Measurements from ENCODE around the gene GABRB1.

The GABRB1 gene

DNA sequence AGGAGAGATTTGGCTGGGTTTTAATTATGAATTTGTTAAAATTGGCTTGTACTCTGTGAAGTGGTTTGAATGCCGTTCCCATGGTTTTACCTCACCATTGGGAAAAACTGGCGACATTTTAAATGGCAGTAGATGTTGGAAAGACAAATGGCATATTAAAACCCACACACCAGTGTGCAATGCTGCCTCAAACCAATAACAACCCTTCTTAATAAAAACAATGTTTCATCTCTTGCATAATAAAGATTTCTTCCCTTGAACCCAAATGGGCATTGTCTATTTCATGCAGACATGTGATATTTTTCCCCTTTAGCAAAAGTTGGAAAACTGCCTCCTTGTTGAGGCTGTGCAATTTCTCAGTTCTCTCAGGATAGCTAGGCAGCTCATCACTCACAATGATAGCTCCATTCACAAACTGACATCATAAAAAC, 33.7 kb downstream of the GABRB1 start:
- no peak for TF ChIP-seq GATA2 (IDR thresholded peaks at IDR 0.05; ENCODE audit: low read depth, low read length)
- TF ChIP-seq GATA3 (IDR thresholded peaks at IDR 0.05; ENCODE audit: low read depth, low read length): no peak

DNA sequence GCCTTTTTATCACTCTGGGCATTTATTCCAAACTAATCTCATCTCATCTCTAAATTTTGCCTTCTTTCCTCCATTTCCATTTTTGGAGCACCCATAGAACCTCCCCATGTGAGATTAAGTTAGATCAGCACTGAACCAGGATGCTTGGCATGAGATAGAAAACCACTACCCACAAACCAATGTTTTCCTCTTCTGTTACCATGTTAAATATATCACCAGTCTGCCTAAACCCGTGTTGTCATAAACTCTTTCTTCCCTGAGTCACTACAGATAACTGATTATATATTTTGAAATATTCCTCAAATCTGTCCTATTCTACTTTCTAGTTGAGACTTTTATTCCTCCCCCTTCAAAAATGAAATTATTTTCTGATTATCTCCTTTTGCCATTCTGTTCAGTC, 37.6 kb downstream of the GABRB1 start:
- TF ChIP-seq GATA2 (IDR thresholded peaks at IDR 0.05; ENCODE audit: low read depth, low read length): no peak
- no peak for TF ChIP-seq GATA3 (IDR thresholded peaks at IDR 0.05; ENCODE audit: low read depth, low read length)

DNA sequence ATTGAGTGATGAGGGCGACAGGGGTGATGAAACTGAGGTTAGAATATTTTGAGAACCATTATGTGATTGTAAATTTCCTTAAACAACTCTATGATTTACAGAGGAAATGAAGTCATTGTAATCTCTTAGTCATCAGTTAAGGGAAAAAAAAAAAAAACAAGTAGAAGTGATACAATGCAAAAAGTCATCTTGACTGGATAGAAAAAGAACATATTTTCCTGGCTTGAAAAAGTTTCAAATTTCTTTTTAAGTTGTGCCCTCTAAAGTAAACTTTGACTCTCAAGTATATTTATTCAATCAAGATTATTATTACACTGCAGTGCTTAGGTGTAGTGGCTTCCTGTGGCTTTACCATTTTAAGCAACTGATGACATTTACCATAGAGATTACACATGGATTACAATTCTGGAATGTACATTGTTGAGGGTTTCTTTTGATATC, 40.6 kb downstream of the GABRB1 start:
- TF ChIP-seq GATA2 (IDR thresholded peaks at IDR 0.05; ENCODE audit: low read depth, low read length): no peak
- no peak for TF ChIP-seq GATA3 (IDR thresholded peaks at IDR 0.05; ENCODE audit: low read depth, low read length)

DNA sequence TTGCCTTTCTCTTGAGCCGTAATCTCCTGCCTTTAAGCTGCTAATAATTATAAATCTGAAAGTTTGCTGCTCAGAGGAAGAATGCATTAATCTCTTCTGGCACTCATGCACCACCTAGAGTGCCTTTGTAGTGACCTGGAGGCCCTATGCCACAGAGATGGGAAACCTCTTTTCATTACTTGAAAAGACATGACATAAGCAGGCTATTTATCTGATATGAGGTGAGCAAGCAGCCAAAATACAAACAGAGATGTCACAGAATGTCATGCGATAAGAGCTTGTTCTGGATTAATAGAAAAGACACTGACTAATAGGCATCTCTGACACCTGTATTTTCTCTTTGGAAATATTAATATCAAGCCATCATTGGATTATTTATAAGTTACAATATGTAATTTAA, 42.3 kb downstream of the GABRB1 start:
- TF ChIP-seq GATA3 (IDR thresholded peaks at IDR 0.05; ENCODE audit: low read depth, low read length): no peak
- no peak for TF ChIP-seq GATA2 (IDR thresholded peaks at IDR 0.05; ENCODE audit: low read depth, low read length)

DNA sequence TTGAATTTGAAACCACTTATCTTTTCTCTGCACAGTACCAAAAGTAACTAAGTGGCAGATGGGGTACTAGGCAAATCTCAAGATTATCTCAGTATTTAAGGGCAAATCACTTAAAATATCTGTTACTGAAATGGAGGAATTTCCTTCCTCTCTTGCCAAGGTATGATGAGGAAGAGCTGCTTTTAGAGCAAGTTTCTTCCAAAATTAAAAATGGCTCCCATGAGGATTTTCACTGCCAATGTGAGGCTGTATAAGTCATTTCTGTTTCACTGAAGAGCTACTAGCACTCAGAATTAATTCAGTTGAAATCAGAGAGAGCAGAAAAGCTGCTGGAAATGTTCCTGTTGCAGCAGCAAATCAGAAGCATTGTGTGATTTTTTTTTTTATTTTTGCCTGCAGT, 43.4 kb downstream of the GABRB1 start:
- no peak for TF ChIP-seq GATA2 (IDR thresholded peaks at IDR 0.05; ENCODE audit: low read depth, low read length)
- no peak for TF ChIP-seq GATA3 (IDR thresholded peaks at IDR 0.05; ENCODE audit: low read depth, low read length)

DNA sequence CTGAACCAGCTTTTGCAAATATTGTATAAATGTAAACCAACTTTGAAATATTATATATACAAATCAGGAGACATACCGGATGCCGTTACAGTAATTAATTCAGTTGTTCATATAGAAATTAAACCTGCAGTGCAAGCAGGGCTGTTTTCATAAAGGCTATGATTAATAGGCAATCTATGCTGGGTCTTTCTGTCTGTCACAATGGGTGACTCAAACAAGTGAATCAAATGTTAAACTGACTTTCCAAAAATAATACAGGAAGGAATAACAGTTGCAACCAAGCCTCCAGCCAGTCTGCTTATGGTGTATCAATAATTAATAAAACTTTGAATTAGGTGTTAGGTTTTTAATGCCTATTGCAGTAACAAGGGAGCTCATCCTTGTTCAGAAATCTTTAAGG, 43.9 kb downstream of the GABRB1 start:
- no peak for TF ChIP-seq GATA3 (IDR thresholded peaks at IDR 0.05; ENCODE audit: low read depth, low read length)
- no peak for TF ChIP-seq GATA2 (IDR thresholded peaks at IDR 0.05; ENCODE audit: low read depth, low read length)

DNA sequence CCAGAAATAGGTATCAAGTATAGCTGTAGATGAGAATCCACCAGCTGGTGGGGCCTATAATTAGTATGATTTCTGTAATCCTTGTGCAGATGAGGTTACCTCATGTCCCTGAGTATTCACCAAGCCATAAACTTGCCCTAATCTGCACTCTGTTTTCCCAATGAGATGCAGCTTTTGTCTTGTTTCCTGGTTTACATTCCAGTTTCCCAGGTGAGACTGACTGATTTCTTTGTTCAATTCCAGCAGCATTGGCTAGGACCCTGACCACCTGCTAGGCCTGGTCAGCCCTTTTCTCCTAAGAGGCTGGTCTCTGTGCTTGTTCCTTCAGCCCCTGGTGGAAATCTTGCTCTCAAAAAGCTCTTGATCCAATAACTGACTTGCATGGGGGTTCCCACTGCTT, 44.6 kb downstream of the GABRB1 start:
- TF ChIP-seq GATA3 (IDR thresholded peaks at IDR 0.05; ENCODE audit: low read depth, low read length): no peak
- no peak for TF ChIP-seq GATA2 (IDR thresholded peaks at IDR 0.05; ENCODE audit: low read depth, low read length)

DNA sequence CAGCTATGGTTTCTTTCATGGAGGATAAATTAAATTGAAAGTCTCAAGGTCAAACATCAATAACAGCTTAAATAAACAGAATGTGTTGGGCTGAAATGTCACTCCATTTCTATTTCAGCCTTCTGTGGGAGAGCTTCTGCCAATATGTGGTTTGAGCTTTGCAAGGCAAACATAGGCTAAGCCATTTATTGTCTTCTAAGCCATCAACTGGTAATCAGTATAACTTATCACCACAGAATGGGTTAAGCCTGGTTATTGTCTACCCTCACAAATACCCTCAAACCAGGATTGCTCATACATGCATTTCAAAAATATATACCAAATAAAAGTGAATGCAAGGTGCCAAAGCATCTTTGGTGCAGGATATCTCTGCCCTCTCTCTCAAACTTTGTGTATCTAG, 52.7 kb downstream of the GABRB1 start:
- TF ChIP-seq GATA3 (IDR thresholded peaks at IDR 0.05; ENCODE audit: low read depth, low read length): no peak
- TF ChIP-seq GATA2 (IDR thresholded peaks at IDR 0.05; ENCODE audit: low read depth, low read length): no peak

DNA sequence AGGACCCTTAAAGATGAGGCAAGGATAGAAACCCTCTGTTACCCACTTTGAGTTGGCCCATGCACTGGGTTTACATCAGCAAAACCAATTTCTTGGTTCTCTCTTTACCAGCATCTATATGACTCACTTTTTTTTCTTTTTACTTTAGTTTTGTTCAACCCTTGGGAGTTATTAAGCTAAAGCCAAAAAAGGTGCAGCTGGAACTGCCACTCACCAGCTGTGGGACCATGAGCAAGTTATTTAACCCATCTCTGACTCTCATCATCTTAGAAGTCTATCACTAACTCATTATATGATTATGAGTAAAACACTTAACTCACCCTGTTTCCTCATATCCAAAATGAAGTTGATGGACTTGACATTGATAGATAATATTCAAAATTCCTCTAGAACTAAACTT, 53.4 kb downstream of the GABRB1 start:
- TF ChIP-seq GATA3 (IDR thresholded peaks at IDR 0.05; ENCODE audit: low read depth, low read length) (no peak), GATA2 (IDR thresholded peaks at IDR 0.05; ENCODE audit: low read depth, low read length) (no peak)

DNA sequence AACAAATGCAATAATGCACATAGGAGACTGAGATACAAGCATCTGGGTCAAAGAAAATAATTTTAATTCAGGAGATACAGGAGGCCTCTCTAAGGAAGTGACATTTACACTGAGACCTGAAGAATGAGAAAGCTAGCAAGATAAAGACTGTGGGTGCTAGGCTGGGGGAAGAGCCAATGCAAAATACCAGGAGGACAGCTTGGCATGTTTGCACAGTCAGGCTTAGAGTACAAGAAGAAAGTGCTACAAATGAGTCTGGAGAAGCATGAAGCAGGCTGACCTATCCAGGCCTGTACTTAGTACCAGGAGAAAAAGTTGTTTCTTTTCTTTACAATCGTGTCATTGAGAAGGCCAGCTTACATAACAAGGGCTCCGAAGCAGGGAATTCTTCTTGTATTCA, 56.9 kb downstream of the GABRB1 start:
- TF ChIP-seq GATA3 (IDR thresholded peaks at IDR 0.05; ENCODE audit: low read depth, low read length) (no peak), GATA2 (IDR thresholded peaks at IDR 0.05; ENCODE audit: low read depth, low read length) (no peak)

DNA sequence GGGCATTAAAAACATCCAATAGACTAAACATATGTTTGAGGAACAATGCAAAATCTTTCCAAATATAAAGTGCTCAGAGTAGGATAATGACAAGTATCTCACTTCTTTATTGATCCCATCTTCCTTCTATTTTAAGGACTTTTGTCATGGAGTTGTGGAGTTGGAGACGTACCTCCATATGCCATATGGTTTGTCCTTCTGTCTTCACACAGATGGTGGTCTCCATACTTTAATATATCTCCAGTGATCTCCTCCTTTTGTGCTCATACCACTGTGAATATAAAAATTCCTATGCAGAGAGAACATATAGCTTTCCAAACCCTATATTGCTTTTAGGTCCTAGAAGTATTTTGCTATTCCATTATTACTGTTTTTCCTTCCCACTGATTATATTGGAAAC, 64.5 kb downstream of the GABRB1 start:
- TF ChIP-seq GATA3 (IDR thresholded peaks at IDR 0.05; ENCODE audit: low read depth, low read length) (no peak), GATA2 (IDR thresholded peaks at IDR 0.05; ENCODE audit: low read depth, low read length) (no peak)

DNA sequence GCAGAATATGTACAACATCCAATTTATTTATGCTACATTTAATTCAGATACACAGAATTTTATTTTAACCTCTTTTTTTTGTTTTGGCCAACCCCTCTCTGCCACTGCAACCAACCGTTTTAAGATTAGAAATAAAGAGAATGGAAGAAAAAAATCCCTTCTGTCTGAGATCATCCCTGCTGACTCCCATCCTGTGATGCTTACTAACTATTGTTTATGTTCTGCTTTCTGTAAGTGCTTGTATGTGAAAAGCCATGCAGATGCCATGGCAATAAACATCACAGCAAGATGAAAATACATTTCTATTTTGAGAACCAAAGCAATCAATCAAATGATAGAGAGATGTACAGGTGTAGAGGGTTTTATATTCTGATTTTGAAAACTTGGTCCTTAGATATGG, 70.1 kb downstream of the GABRB1 start:
- TF ChIP-seq GATA2 (IDR thresholded peaks at IDR 0.05; ENCODE audit: low read depth, low read length) (no peak), GATA3 (IDR thresholded peaks at IDR 0.05; ENCODE audit: low read depth, low read length) (no peak)

DNA sequence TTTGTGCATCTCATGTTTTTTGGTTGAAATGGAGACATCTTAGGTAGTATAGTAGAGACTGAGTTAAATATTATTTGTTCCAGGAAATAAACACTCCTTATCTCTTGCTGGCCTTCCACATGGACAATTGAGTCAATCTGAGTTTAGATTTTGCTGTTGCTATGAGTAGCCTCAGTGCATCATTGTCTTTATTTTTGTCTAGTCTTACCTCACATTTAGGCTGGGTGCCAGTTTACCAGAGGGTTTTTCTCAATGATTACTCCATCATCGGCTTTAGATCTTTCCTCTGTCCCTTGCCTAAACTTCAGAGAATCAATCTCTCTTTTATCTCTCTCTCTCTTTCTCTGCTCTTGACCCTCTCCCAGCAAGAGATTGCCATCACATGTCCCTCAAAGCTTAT, 73.6 kb downstream of the GABRB1 start:
- no peak for TF ChIP-seq GATA3 (IDR thresholded peaks at IDR 0.05; ENCODE audit: low read depth, low read length)
- no peak for TF ChIP-seq GATA2 (IDR thresholded peaks at IDR 0.05; ENCODE audit: low read depth, low read length)

DNA sequence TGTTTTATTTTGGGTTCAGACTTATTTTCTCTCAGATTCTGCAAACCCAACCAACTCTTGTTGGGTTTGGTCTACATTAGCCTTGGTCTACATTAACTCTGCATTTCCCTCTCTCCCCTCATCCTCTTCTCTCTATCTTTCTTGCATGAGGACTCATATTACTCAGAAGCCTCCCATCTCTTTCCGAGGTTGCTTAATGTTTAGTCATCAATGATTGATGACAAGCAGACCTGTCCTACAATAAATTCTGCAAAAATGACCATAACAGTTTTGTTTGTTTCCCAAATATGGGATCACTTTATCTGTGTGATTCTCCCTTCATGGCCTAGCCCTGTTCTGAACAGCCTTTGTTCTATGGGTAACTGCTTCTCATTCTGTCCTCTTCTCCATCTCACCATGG, 75.2 kb downstream of the GABRB1 start:
- no peak for TF ChIP-seq GATA3 (IDR thresholded peaks at IDR 0.05; ENCODE audit: low read depth, low read length)
- TF ChIP-seq GATA2 (IDR thresholded peaks at IDR 0.05; ENCODE audit: low read depth, low read length): no peak

DNA sequence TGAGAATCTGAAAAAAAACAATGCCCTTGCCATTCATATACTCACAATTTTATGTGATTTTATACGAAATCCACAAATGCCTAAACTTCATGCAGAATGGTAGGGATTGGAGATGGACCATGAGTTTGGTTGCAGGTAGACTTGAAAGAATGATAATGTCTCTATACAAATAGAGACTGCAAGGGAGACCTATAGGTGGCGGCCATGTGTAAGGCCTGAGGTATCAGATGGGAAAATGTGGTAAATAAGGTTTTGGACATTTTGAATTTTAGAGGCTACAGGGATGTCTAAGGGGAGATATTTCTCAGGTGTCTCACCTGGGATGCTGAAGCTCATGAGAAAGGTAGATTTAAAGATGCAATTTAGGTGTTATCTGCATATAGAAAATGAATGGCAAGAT, 78.0 kb downstream of the GABRB1 start:
- TF ChIP-seq GATA2 (IDR thresholded peaks at IDR 0.05; ENCODE audit: low read depth, low read length) (no peak), GATA3 (IDR thresholded peaks at IDR 0.05; ENCODE audit: low read depth, low read length) (no peak)

DNA sequence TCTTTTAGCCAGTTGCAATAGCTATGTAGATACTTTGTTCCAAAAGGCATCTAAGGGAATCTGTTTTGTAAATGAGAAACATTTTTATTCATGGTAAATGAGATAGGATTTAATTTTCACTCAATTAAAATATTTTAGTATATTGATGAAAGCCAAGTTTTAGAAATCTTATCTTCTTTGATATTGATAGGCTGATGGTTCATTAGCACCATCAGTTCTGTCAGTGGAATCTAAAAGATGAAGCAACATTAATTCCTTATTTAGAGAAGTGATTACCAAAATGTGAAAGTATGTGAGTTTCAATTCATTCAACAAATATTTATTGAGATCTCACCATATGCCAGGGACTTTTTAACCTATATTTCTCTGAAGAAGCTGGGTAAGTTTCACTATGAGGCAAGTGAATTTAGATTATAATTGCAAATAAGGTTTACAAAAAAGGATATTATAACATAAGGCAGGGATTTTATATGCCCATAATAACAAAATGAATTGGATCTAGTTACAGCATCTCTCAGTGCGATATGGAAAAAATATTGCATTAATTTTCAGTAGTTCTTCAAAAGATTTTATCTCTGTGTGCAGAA, 79.3 kb downstream of the GABRB1 start:
- TF ChIP-seq GATA3 (IDR thresholded peaks at IDR 0.05; ENCODE audit: low read depth, low read length) (no peak), GATA2 (IDR thresholded peaks at IDR 0.05; ENCODE audit: low read depth, low read length) (no peak)
